Activated CD4-positive, alpha-beta T cell treated with anti-CD3 and anti-CD28 coated beads, Interleukin-2, Interleukin-6, amounts not matched to agents 100 ng/mL and 50 ng/mL, durations not matched to agents 16 hours and 8 hours (primary cell): ENCODE results near the gene C6orf141.

ENCODE experiments used
- DNase-seq: peaks from one replicate; pipeline ENCODE4 v3.0.0-alpha.2; 2020

The C6orf141 gene

GRCh38 chr6:49540614-49541013, 9.9 kb upstream of the C6orf141 start:
- no peak for DNase-seq

GRCh38 chr6:49541210-49541724, 9.2 kb upstream of the C6orf141 start:
- DNase-seq: no peak

GRCh38 chr6:49541936-49542335, 8.5 kb upstream of the C6orf141 start:
- DNase-seq: no peak

GRCh38 chr6:49543087-49543858, 7.2 kb upstream of the C6orf141 start:
- no peak for DNase-seq

- no peak for DNase-seq
These were observed 4.1 kb upstream of the C6orf141 start for GRCh38 chr6:49546331-49546730.

- DNase-seq: no peak
These were observed 1.7 kb upstream of the C6orf141 start for GRCh38 chr6:49548613-49549304.

- no peak for DNase-seq
These were observed 577 bp upstream of the C6orf141 start for GRCh38 chr6:49549691-49550491.

GRCh38 chr6:49551078-49551865, 804 bp downstream of the C6orf141 start:
- DNase-seq: peak; percentile 3

GRCh38 chr6:49551866-49552129, 1.3 kb downstream of the C6orf141 start:
- DNase-seq: no peak

- DNase-seq: no peak
These were observed 2.1 kb downstream of the C6orf141 start for GRCh38 chr6:49552596-49552995.

- DNase-seq: no peak
These were observed 2.9 kb downstream of the C6orf141 start for GRCh38 chr6:49553384-49553783.

- DNase-seq: no peak
These were observed 5.5 kb downstream of the C6orf141 start for GRCh38 chr6:49555951-49556350.

GRCh38 chr6:49556429-49556837, 6.0 kb downstream of the C6orf141 start:
- peak; percentile 45 for DNase-seq

GRCh38 chr6:49557177-49557576, 6.7 kb downstream of the C6orf141 start:
- DNase-seq: no peak

- no peak for DNase-seq
These were observed 7.8 kb downstream of the C6orf141 start for GRCh38 chr6:49558238-49558637.

GRCh38 chr6:49563006-49563886, 12.8 kb downstream of the C6orf141 start:
- no peak for DNase-seq

GRCh38 chr6:49564552-49564951, 14.1 kb downstream of the C6orf141 start:
- no peak for DNase-seq

- no peak for DNase-seq
These were observed 14.8 kb downstream of the C6orf141 start for GRCh38 chr6:49565261-49565660.

GRCh38 chr6:49565855-49566254, 15.4 kb downstream of the C6orf141 start:
- DNase-seq: no peak

GRCh38 chr6:49570474-49571079, 20.1 kb downstream of the C6orf141 start:
- no peak for DNase-seq

- DNase-seq: no peak
These were observed 26.1 kb downstream of the C6orf141 start for GRCh38 chr6:49576618-49577017.
